ENCODE data around the gene AKT3. TPM values are rescaled to one million over a fixed set of nuclear protein-coding genes. Genes with fewer than 3 reads are reported as not detected.

AKT3 gene
- total RNA-seq, 1 experiment from 2014 or later, result 18.7 TPM

DNA sequence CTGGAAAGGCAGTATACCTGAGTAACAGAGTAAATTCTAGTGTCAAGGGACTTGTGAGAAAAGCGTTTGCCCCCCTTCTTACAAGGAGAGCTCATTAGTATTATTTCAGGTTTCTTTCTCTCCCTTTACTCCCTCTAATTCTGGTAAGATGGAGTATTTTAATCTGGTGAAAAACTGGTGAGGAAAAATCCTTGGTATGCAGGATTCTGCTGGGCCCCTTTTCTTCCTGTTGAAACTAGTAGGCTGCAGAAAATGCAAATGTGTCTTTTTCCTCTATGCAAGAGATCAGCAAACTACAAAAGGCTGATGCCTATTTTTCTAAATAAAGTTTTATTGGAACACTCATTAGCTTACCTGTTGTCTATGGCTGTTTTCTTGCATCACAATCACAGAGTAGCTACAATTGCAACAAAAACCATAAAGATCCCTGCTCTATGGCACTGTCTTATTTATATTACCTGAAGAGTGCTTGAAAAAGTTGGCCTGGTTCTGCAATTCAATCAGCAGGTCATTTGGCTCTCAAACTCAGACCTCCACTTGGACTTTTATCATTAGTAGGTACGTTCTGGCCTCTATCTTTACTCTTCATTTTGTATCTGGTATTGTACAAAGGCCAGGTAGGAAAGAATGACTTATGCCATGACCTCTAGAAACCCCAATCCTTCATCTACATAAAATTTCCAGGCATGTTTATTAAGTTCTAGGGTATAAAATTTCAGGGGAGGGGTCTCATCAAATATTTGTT, 109.6 kb downstream of the AKT3 start:
- no peaks in the 10 kb centered on the region for H3K27me3 ChIP-seq (ENCODE audit: low read length)
- ChIA-PET POLR2A (ENCODE audit: unreplicated experiment) (no interaction called here), CTCF (no interaction called here)
- DNase-seq, result no peak
- no peak overlapping the region for H3K4me3 ChIP-seq (ENCODE audit: low read length)
- no peaks in the 10 kb centered on the region for H3K79me2 ChIP-seq (ENCODE audit: low read length)
- ATAC-seq, result no peak
- no peak overlapping the region for H3K27ac ChIP-seq (ENCODE audit: low read length)
- no peak overlapping the region for H3K4me2 ChIP-seq (ENCODE audit: low read length)
- H3K4me1 ChIP-seq (ENCODE audit: insufficient read depth, low read length), result peaks cover 1% of the 10 kb centered on the region
- H3K9me2 ChIP-seq (replicated peaks; ENCODE audit: low read length), result no peaks in the 10 kb centered on the region
- H3K9me3 ChIP-seq (ENCODE audit: low read length), result no peaks in the 10 kb centered on the region
- no peaks in the 10 kb centered on the region for H4K20me1 ChIP-seq (ENCODE audit: low read length)
- BruUV-seq (replicated peaks), result no TSS peak
- no peak overlapping the region for H2AFZ ChIP-seq (ENCODE audit: low read length)
- no peak overlapping the region for H3K9ac ChIP-seq (ENCODE audit: low read length)
- no peaks in the 10 kb centered on the region for H3K36me3 ChIP-seq (ENCODE audit: low read depth, low read length)
- intact Hi-C loops (cut with micrococcal nuclease), result no loop called here
- TF ChIP-seq EZH2 (IDR thresholded peaks at IDR 0.05; ENCODE audit: low read length, unreplicated experiment), result no peak
- TF ChIP-seq EZH2phosphoT487 (IDR thresholded peaks at IDR 0.05; ENCODE audit: borderline replicate concordance, low read length), result no peak
- TF ChIP-seq, protein P1, sequence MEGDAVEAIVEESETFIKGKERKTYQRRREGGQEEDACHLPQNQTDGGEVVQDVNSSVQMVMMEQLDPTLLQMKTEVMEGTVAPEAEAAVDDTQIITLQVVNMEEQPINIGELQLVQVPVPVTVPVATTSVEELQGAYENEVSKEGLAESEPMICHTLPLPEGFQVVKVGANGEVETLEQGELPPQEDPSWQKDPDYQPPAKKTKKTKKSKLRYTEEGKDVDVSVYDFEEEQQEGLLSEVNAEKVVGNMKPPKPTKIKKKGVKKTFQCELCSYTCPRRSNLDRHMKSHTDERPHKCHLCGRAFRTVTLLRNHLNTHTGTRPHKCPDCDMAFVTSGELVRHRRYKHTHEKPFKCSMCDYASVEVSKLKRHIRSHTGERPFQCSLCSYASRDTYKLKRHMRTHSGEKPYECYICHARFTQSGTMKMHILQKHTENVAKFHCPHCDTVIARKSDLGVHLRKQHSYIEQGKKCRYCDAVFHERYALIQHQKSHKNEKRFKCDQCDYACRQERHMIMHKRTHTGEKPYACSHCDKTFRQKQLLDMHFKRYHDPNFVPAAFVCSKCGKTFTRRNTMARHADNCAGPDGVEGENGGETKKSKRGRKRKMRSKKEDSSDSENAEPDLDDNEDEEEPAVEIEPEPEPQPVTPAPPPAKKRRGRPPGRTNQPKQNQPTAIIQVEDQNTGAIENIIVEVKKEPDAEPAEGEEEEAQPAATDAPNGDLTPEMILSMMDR (conservative IDR thresholded peaks at IDR 0.05; ENCODE audit: low read depth, low read length), result no peak
- no peaks in the 10 kb centered on the region for H3F3A ChIP-seq (ENCODE audit: low read length, unreplicated experiment)

DNA sequence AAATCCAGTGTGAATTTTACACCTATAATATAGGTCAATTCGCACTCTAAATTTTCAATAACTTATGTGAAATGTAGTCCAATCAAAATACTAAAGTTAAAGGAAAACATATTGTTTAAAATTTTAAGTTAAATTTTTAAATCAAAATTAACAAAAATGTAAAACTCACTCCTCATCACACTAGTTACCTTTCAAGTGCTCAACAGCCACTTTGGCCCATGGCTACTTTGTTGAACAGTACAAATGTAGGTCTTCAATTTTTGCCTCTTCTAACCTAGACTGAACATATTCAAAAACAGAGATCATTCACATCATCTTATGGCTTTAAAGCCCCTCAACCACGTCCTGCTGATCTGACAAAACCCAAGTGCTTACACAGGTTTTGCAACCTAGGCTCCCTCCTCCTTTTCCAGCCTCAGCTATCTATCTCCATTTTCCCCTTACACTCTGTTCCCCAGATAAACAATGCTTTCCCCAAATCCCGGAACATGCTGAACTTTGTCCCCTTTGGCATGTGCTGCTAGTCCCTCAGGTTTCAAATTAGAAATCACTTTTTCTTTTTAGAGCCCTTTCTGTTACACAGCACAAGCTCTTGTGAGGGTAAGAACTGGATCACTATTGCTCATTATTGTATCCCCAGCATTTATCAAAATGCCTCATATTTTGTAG, 110.6 kb downstream of the AKT3 start:
- POLR2A ChIA-PET (ENCODE audit: unreplicated experiment), result no interaction called here
- intact Hi-C loops (cut with micrococcal nuclease), result no loop called here
- no TSS peak for BruUV-seq (replicated peaks)

DNA sequence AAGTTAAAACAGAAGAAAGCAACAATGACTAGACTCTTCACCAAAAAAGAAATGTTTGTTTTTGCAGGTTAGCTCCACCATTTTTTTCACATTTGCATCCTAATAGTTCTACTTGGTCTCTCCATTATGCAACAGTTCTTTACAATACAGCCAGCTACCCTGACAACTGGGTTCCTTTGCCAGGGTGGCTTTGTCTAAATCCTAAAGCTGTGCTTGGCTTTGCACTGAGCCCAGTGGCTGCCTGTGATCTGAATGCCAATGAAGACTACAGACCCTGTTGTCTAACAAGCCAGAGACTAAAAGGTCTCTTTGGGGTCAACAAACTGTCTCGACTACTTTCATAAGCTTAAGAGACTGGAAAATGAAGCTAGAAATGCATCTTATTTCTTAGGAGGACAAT, 112.0 kb downstream of the AKT3 start:
- BruUV-seq (replicated peaks), result no TSS peak
- no peak for ATAC-seq
- H3K4me3 ChIP-seq (ENCODE audit: low read length), result no peak overlapping the region
- no peaks in the 10 kb centered on the region for H3K4me1 ChIP-seq (ENCODE audit: insufficient read depth, low read length)
- no peak overlapping the region for H3K9ac ChIP-seq (ENCODE audit: low read length)
- no peak overlapping the region for H2AFZ ChIP-seq (ENCODE audit: low read length)
- H3K9me3 ChIP-seq (ENCODE audit: low read length), result no peaks in the 10 kb centered on the region
- TF ChIP-seq EZH2phosphoT487 (IDR thresholded peaks at IDR 0.05; ENCODE audit: borderline replicate concordance, low read length), result no peak
- no peak for TF ChIP-seq EZH2 (IDR thresholded peaks at IDR 0.05; ENCODE audit: low read length, unreplicated experiment)
- TF ChIP-seq, protein P1 (conservative IDR thresholded peaks at IDR 0.05; ENCODE audit: low read depth, low read length), result no peak
- H3K4me2 ChIP-seq (ENCODE audit: low read length), result no peak overlapping the region
- no peaks in the 10 kb centered on the region for H3K79me2 ChIP-seq (ENCODE audit: low read length)
- no peaks in the 10 kb centered on the region for H3F3A ChIP-seq (ENCODE audit: low read length, unreplicated experiment)
- intact Hi-C loops (cut with micrococcal nuclease), result no loop called here
- no peaks in the 10 kb centered on the region for H3K36me3 ChIP-seq (ENCODE audit: low read depth, low read length)
- ChIA-PET POLR2A (ENCODE audit: unreplicated experiment) (no interaction called here), CTCF (no interaction called here)
- no peaks in the 10 kb centered on the region for H3K9me2 ChIP-seq (replicated peaks; ENCODE audit: low read length)
- no peaks in the 10 kb centered on the region for H4K20me1 ChIP-seq (ENCODE audit: low read length)
- H3K27ac ChIP-seq (ENCODE audit: low read length), result no peak overlapping the region
- no peaks in the 10 kb centered on the region for H3K27me3 ChIP-seq (ENCODE audit: low read length)
- no peak for DNase-seq

More for the DNA sequence above, 110.6 kb downstream of the AKT3 start:
- Histone ChIP-seq H3K9ac (ENCODE audit: low read length) (no peak overlapping the region), H3K4me3 (ENCODE audit: low read length) (no peak overlapping the region), H3K27ac (ENCODE audit: low read length) (no peak overlapping the region), H4K20me1 (ENCODE audit: low read length) (no peaks in the 10 kb centered on the region), H2AFZ (ENCODE audit: low read length) (no peak overlapping the region), H3K9me3 (ENCODE audit: low read length) (no peaks in the 10 kb centered on the region), H3K79me2 (ENCODE audit: low read length) (no peaks in the 10 kb centered on the region), H3K27me3 (ENCODE audit: low read length) (no peaks in the 10 kb centered on the region), H3K4me2 (ENCODE audit: low read length) (no peak overlapping the region), H3K4me1 (ENCODE audit: insufficient read depth, low read length) (no peaks in the 10 kb centered on the region), H3F3A (ENCODE audit: low read length, unreplicated experiment) (no peaks in the 10 kb centered on the region), H3K36me3 (ENCODE audit: low read depth, low read length) (no peaks in the 10 kb centered on the region), H3K9me2 (replicated peaks; ENCODE audit: low read length) (no peaks in the 10 kb centered on the region)
- no peak for ATAC-seq
- no peak for DNase-seq
- CTCF ChIA-PET, result no interaction called here
- TF ChIP-seq EZH2phosphoT487 (IDR thresholded peaks at IDR 0.05; ENCODE audit: borderline replicate concordance, low read length), result no peak
- TF ChIP-seq EZH2 (IDR thresholded peaks at IDR 0.05; ENCODE audit: low read length, unreplicated experiment), result no peak
